Mesendoderm (in vitro differentiated cells): ENCODE data around the gene CLCA4.

Experiments
- DNase-seq: peaks from one replicate; pipeline ENCODE4 v3.0.0; 2013
- H2AK5ac ChIP-seq: 2 replicates; pipeline ENCODE4 v1.6.1; 2013; ENCODE audit warnings: low read length, inconsistent platforms
- H2BK120ac ChIP-seq: 2 replicates; pipeline ENCODE4 v1.6.1; 2013; ENCODE audit warnings: low read depth, mild to moderate bottlenecking, low read length, moderate library complexity, mixed read lengths
- H2BK15ac ChIP-seq: replicated peaks from 2 replicates; pipeline ENCODE4 v1.6.1; 2013; ENCODE audit warnings: low read depth, mild to moderate bottlenecking, moderate library complexity
- H2BK5ac ChIP-seq: 2 replicates; pipeline ENCODE4 v1.6.1; 2013; ENCODE audit warnings: low read length, inconsistent platforms
- H3K18ac ChIP-seq: 2 replicates; pipeline ENCODE4 v1.6.1; 2013; ENCODE audit warnings: mild to moderate bottlenecking, low read length, mixed read lengths
- H3K23ac ChIP-seq: one replicate; pipeline ENCODE4 v1.6.1; 2013; ENCODE audit warnings: low read length
- H3K27ac ChIP-seq: 2 replicates; pipeline ENCODE4 v1.5.1; 2013; ENCODE audit warnings: low read depth, mild to moderate bottlenecking, inconsistent platforms, low read length, moderate library complexity
- H3K27me3 ChIP-seq: 2 replicates; pipeline ENCODE4 v1.6.1; 2013; ENCODE audit warnings: low read length, control low read depth, mild to moderate bottlenecking, inconsistent platforms; ENCODE audit not compliant: insufficient read depth, poor library complexity
- H3K36me3 ChIP-seq: 2 replicates; pipeline ENCODE4 v1.6.1; 2013; ENCODE audit warnings: low read length, inconsistent platforms; ENCODE audit not compliant: control insufficient read depth, insufficient read depth
- H3K4ac ChIP-seq: one replicate; pipeline ENCODE4 v1.6.1; 2013; ENCODE audit warnings: low read depth, mild to moderate bottlenecking, low read length, moderate library complexity
- H3K4me1 ChIP-seq: 2 replicates; pipeline ENCODE4 v1.6.1; 2013; ENCODE audit warnings: low read depth, low read length, inconsistent platforms; ENCODE audit not compliant: control insufficient read depth
- H3K4me2 ChIP-seq: 2 replicates; pipeline ENCODE4 v1.6.1; 2013; ENCODE audit warnings: low read length
- H3K4me3 ChIP-seq: 2 replicates; pipeline ENCODE4 v1.5.1; 2013; ENCODE audit warnings: mild to moderate bottlenecking, low read length
- H3K56ac ChIP-seq: one replicate; pipeline ENCODE4 v1.6.1; 2013; ENCODE audit warnings: low read length
- H3K79me1 ChIP-seq: 2 replicates; pipeline ENCODE4 v1.6.1; 2013; ENCODE audit warnings: low read length, inconsistent platforms
- H3K79me2 ChIP-seq: 2 replicates; pipeline ENCODE4 v1.6.1; 2013; ENCODE audit warnings: mild to moderate bottlenecking, low read length; ENCODE audit not compliant: control insufficient read depth, insufficient read depth
- H3K9ac ChIP-seq: 2 replicates; pipeline ENCODE4 v1.6.1; 2013; ENCODE audit warnings: low read length, inconsistent platforms
- H4K5ac ChIP-seq: one replicate; pipeline ENCODE4 v1.6.1; 2013; ENCODE audit warnings: low read length
- H4K8ac ChIP-seq: one replicate; pipeline ENCODE4 v1.6.1; 2013; ENCODE audit warnings: low read depth, mild to moderate bottlenecking, control low read depth, low read length, moderate library complexity
- WGBS: extraction: QIAGEN DNeasy Blood & Tissue Kit; methylation state at CpG from one replicate; pipeline ENCODE4 v1.1.7; 2013; ENCODE audit warnings: low lambda C conversion rate, missing lambda C conversion rate; ENCODE audit not compliant: insufficient coverage; ENCODE audit errors: extremely low coverage; 5-methylcytosine and 5-hydroxymethylcytosine counted together

Gene CLCA4

GRCh38 chr1:86619313-86619712 is 72.4 kb downstream of the CLCA4 start:
- Histone ChIP-seq H3K23ac (no peak overlapping the region), H3K4me2 (no peak overlapping the region), H3K9ac (no peak overlapping the region), H3K36me3 (no peaks in the 10 kb centered on the region), H2BK120ac (no peak overlapping the region), H3K79me1 (no peaks in the 10 kb centered on the region), H2BK5ac (no peak overlapping the region), H3K27ac (no peak overlapping the region), H3K18ac (no peak overlapping the region), H3K4me3 (no peak overlapping the region), H3K56ac (no peak overlapping the region), H4K5ac (no peak overlapping the region), H3K27me3 (no peaks in the 10 kb centered on the region), H2AK5ac (no peak overlapping the region), H3K4ac (no peak overlapping the region), H4K8ac (no peak overlapping the region), H2BK15ac (no peak overlapping the region), H3K4me1 (no peaks in the 10 kb centered on the region), H3K79me2 (no peaks in the 10 kb centered on the region)
- WGBS: no CpG with 5 or more reads among the region's 4 CpGs
- no peak for DNase-seq

GRCh38 chr1:86621286-86621685 is 74.4 kb downstream of the CLCA4 start:
- no CpG with 5 or more reads among the region's 1 CpG for WGBS
- no peak overlapping the region for H2BK120ac ChIP-seq
- H3K23ac ChIP-seq: no peak overlapping the region
- DNase-seq: no peak
- no peak overlapping the region for H3K27ac ChIP-seq
- no peak overlapping the region for H4K8ac ChIP-seq
- no peak overlapping the region for H2AK5ac ChIP-seq
- no peak overlapping the region for H3K4me2 ChIP-seq
- no peak overlapping the region for H3K56ac ChIP-seq
- no peak overlapping the region for H3K4ac ChIP-seq
- H3K4me3 ChIP-seq: no peak overlapping the region
- no peaks in the 10 kb centered on the region for H3K79me1 ChIP-seq
- H3K4me1 ChIP-seq: no peaks in the 10 kb centered on the region
- no peaks in the 10 kb centered on the region for H3K27me3 ChIP-seq
- H3K18ac ChIP-seq: no peak overlapping the region
- no peak overlapping the region for H2BK15ac ChIP-seq
- H2BK5ac ChIP-seq: no peak overlapping the region
- no peak overlapping the region for H4K5ac ChIP-seq
- H3K36me3 ChIP-seq: no peaks in the 10 kb centered on the region
- no peaks in the 10 kb centered on the region for H3K79me2 ChIP-seq
- H3K9ac ChIP-seq: no peak overlapping the region
